GM18868 (cell line): Measurements from ENCODE around the gene SPEG.
A peak's percentile ranks its signal among the peaks of the same experiment; 100 is the strongest.

ENCODE experiments used
- ATAC-seq: cut with Tn5 transposase; IDR thresholded peaks from one replicate; pipeline ENCODE4 v1.9.1; 2021; ENCODE audit warnings: mild to moderate bottlenecking, moderate library complexity; ENCODE audit not compliant: unreplicated experiment

SPEG gene

DNA sequence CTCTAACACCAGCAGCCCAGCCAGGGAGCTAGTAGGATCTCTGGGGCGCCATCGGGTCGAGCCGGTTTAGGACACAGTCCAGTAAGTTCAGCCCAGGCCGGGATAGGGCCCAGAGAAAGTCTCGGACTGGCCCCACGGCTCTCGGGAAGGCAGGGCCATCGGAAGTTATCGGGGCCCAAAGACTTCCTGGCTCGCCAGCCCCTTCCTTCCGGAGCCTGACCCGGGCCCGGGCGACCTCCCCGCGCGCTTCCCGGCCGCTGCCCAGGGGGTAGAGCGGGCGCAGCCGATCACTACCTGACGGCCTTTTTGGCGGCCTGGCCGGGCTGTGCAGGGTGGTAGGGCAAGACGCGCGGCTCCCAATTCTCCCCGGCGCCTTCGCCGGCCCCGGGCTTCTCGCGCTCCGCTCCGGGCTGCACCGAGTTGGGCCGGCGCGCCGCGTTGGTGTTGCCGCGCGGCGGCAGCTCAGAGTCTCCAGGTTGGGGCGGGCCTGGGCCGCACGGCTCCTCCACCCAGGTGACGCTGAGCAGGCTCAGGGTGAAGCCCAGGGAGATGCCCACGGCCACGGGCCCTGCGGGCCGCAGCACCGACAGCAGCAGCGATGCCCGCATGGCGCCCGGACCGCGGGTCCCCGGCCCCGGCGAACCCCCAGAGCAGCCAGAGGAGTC lies 108.4 kb downstream of the SPEG start:
- ATAC-seq: peak; percentile 37

DNA sequence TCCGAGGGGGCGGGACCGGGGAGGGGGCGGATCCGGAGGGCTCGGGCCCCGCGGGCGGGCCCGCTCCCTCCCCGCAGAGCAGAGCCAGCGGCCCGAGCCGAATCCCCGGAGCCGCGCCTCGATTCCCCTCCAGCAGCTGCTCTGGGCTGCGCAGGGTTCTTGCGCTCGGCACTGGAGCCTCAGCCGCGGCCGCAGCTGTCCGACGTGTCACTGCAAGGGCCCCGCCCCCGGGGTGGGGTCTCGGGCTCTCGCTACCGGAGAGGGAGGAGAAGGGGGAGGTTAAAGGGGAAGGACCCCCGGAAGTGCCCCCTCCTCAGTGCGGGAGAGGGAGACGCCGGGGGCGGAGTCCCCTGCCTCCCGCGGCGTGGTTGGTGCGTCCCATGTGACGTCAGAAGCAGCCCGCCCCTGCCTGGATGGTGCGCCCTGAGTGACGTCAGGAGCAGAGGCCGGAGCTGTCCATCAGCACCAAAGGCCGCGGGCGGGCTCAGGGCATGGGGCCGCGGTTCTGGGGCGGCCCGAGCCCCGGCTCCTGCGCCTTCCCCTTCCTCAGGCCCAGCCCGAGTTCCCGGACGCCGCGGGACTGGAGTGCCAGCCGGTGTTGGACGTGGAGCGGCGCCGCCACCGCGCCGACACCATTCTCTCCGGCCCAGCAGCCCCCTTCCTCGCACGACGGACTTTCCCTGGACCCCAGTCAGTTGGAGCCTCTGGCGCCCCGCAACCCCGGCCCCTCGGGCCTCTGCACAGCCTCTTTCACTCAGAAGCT lies 109.1 kb downstream of the SPEG start, which contains the start of the genes CHPF and TMEM198:
CHPF (minus strand) TSS at position 214 of the 763 bp plus-strand sequence. CDS start 271 bp downstream, outside the sequence.
TMEM198 (plus strand) TSS at position 433 of the 763 bp plus-strand sequence. CDS start 700 bp downstream, outside the sequence.
- peak; percentile 78 for ATAC-seq

- no peak for ATAC-seq
Measured at GRCh38 chr2:219544567-219544966, 109.9 kb downstream of the SPEG start.

DNA sequence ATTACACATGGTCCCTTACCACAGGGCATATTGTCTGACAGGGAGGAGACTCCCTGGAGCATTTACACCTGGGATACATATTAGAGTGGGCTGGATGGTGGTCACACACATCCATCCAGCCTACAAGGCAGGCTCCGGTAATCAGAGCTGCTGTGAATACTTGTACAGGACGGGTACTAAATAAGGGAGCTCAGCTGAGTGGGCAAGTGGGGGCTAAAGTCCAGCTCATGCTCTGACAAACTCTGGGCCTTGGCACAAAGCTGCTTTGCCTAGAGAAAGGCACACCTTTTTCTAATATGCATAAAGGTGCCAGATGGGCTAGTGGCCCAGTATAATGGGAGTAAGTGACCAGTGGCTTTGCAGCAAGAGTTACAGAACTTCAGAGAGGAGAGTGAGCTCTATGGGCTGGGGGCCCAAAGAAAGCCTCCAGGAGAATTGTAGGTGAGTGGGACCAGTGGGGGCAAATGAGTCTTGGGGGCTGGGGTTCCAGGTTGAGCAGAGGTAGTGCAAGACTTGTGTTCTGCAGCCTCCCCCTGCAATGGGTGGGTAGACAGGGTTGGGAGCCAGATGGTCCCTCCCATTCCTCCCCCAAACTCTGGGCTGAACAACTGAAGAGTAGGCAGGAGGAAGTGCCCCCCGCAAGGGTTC lies 110.8 kb downstream of the SPEG start:
- no peak for ATAC-seq

- no peak for ATAC-seq
Measured at GRCh38 chr2:219545943-219546352, 111.3 kb downstream of the SPEG start.

DNA sequence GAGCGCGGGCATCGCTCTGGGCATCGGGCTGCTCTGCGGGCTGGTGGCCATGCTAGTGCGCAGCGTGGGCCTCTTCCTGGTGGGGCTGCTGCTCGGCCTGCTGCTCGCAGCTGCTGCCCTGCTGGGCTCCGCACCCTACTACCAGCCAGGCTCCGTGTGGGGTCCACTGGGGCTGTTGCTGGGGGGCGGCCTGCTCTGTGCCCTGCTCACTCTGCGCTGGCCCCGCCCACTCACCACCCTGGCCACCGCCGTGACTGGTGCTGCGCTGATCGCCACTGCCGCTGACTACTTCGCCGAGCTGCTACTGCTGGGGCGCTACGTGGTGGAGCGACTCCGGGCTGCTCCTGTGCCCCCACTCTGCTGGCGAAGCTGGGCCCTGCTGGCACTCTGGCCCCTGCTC lies 113.0 kb downstream of the SPEG start:
- ATAC-seq: no peak
